ENCODE results near the gene TIGIT. TPM values are rescaled to one million over a fixed set of nuclear protein-coding genes. Genes with fewer than 3 reads are reported as not detected.

TIGIT gene
- total and polyA plus RNA-seq, 2 donors (not counting 1 experiment from before 2014, with no cell fraction given) = 2.5 to 4.6 TPM

DNA sequence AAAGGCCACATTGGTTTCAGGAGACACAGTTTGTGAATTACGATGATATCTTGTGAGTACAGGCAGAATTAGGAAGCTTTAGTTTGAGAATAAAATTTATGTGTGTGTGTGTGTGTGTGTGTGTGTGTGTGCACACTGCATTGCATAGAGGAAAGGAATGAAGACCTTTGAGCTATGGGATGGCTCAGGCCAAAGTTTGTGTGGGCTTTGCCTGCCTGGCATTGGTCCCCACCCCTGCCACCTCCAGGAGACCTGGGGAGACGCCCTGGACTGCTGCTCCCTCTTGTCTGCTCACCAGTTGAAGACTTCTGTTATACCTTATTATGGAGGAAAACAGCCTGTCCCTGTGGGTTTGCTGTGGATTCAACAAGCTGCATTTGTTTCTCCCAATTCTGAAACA lies 37.2 kb downstream of the TIGIT start:
- Histone ChIP-seq H4K20me1 (ENCODE audit: control insufficient read depth, insufficient read depth, low read length, poor library complexity, severe bottlenecking) (no peaks in the 10 kb centered on the region), H3K27ac (ENCODE audit: low read length in 2 of 2) (no peak overlapping the region), H3K9me3 (ENCODE audit: control extremely low read depth in 1 of 3, control insufficient read depth in 2 of 3, insufficient read depth in 1 of 3, low read length in 2 of 3) (no peaks in the 10 kb centered on the region), H3K4me1 (ENCODE audit: control insufficient read depth in 2 of 2, insufficient read depth in 2 of 2, low read length in 2 of 2) (peaks cover 14% of the 10 kb centered on the region in 2 donors), H3K79me2 (ENCODE audit: control insufficient read depth, insufficient read depth, low read length) (no peaks in the 10 kb centered on the region), H3K27me3 (replicated peaks in 1 of 4; ENCODE audit: control extremely low read depth in 1 of 4, control insufficient read depth in 3 of 4, insufficient read depth in 4 of 4, low read length in 3 of 4) (no peaks in the 10 kb centered on the region), H3K4me2 (replicated peaks; ENCODE audit: low read depth, low read length, poor library complexity, severe bottlenecking) (no peak overlapping the region), H3K9ac (ENCODE audit: low read length) (no peak overlapping the region), H3K4me3 (ENCODE audit: control extremely low read depth in 1 of 5, extremely low read depth in 1 of 5, insufficient read depth in 1 of 5, low read depth in 2 of 5, low read length in 4 of 5) (no peak overlapping the region), H2AFZ (ENCODE audit: insufficient read depth, low read depth, low read length, poor library complexity, severe bottlenecking) (no peak overlapping the region), H3K36me3 (replicated peaks in 1 of 2; ENCODE audit: control extremely low read depth in 1 of 2, control insufficient read depth in 1 of 2, extremely low read depth in 1 of 2, insufficient read depth in 2 of 2, low read length in 1 of 2) (no peaks in the 10 kb centered on the region)
- ATAC-seq (ENCODE audit: low read depth) (no peak), DNase-seq (no peak)
- intact Hi-C loops (cut with micrococcal nuclease) = no loop called here
- H3K9me3 Mint-ChIP-seq (ENCODE audit: insufficient read depth) = peaks cover 2% of the 10 kb centered on the region
- no peak overlapping the region for H3K27ac Mint-ChIP-seq
- ChIA-PET CTCF (no interaction called here), POLR2A (no interaction called here)
- TF ChIP-seq, protein P1, sequence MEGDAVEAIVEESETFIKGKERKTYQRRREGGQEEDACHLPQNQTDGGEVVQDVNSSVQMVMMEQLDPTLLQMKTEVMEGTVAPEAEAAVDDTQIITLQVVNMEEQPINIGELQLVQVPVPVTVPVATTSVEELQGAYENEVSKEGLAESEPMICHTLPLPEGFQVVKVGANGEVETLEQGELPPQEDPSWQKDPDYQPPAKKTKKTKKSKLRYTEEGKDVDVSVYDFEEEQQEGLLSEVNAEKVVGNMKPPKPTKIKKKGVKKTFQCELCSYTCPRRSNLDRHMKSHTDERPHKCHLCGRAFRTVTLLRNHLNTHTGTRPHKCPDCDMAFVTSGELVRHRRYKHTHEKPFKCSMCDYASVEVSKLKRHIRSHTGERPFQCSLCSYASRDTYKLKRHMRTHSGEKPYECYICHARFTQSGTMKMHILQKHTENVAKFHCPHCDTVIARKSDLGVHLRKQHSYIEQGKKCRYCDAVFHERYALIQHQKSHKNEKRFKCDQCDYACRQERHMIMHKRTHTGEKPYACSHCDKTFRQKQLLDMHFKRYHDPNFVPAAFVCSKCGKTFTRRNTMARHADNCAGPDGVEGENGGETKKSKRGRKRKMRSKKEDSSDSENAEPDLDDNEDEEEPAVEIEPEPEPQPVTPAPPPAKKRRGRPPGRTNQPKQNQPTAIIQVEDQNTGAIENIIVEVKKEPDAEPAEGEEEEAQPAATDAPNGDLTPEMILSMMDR (IDR thresholded peaks at IDR 0.05) = no peak
- TF ChIP-seq EZH2 (IDR thresholded peaks at IDR 0.05; ENCODE audit: borderline replicate concordance, insufficient read depth, low read depth, low read length, poor library complexity, severe bottlenecking) = no peak
- 100% methylated on average over 1 of the region's 2 CpGs for WGBS (ENCODE audit: insufficient coverage)
- H3K4me1 Mint-ChIP-seq = peaks cover 41% of the 10 kb centered on the region
- H3K4me3 Mint-ChIP-seq = no peak overlapping the region
- no peaks in the 10 kb centered on the region for H3K27me3 Mint-ChIP-seq

DNA sequence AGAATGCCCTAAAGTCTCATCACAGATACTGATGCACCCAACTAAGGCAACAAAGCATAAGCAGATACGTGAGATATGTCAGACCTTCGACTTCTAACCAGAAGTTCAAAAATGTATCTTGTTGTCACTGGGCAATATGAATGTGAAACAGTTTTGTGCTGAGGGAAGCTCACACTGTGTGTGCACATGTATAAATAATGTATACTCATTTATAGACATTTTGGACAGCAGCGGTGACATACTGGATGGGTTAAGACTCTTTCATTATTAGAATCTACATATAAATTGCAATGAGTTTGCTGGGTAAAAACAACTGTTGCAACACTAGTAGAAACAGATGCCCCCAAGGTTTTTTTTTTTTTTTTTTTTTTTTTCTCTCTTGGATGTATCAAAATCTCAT lies 37.9 kb downstream of the TIGIT start:
- no peak overlapping the region for H3K9ac ChIP-seq (ENCODE audit: low read length)
- 80% methylated on average over 1 of the region's 3 CpGs for WGBS (ENCODE audit: insufficient coverage)
- H3K4me1 ChIP-seq (ENCODE audit: control insufficient read depth in 2 of 2, insufficient read depth in 2 of 2, low read length in 2 of 2) = peaks cover 14% of the 10 kb centered on the region in 2 donors
- ATAC-seq (ENCODE audit: low read depth) (no peak), DNase-seq (no peak)
- TF ChIP-seq, protein P1 (IDR thresholded peaks at IDR 0.05) = no peak
- TF ChIP-seq EZH2 (IDR thresholded peaks at IDR 0.05; ENCODE audit: borderline replicate concordance, insufficient read depth, low read depth, low read length, poor library complexity, severe bottlenecking) = no peak
- peaks cover 43% of the 10 kb centered on the region for H3K4me1 Mint-ChIP-seq
- no peak overlapping the region for H3K27ac ChIP-seq (ENCODE audit: low read length in 2 of 2)
- no peaks in the 10 kb centered on the region for H4K20me1 ChIP-seq (ENCODE audit: control insufficient read depth, insufficient read depth, low read length, poor library complexity, severe bottlenecking)
- H3K27ac Mint-ChIP-seq = peak overlapping the region; percentile 16
- no peaks in the 10 kb centered on the region for H3K27me3 Mint-ChIP-seq
- no peaks in the 10 kb centered on the region for H3K9me3 ChIP-seq (ENCODE audit: control extremely low read depth in 1 of 3, control insufficient read depth in 2 of 3, insufficient read depth in 1 of 3, low read length in 2 of 3)
- H3K79me2 ChIP-seq (ENCODE audit: control insufficient read depth, insufficient read depth, low read length) = no peaks in the 10 kb centered on the region
- no peak overlapping the region for H3K4me3 Mint-ChIP-seq
- CTCF ChIA-PET = interaction anchor here (0.7 to 1.0 kb wide), 3 partner anchors 41 to 222 kb away, joined by 4 to 5 read pairs (median 4); no protein-coding TSS in a partner anchor
- peaks cover 2% of the 10 kb centered on the region for H3K9me3 Mint-ChIP-seq (ENCODE audit: insufficient read depth)
- H3K27me3 ChIP-seq (replicated peaks in 1 of 4; ENCODE audit: control extremely low read depth in 1 of 4, control insufficient read depth in 3 of 4, insufficient read depth in 4 of 4, low read length in 3 of 4) = no peaks in the 10 kb centered on the region
- POLR2A ChIA-PET = no interaction called here
- no peak overlapping the region for H3K4me2 ChIP-seq (replicated peaks; ENCODE audit: low read depth, low read length, poor library complexity, severe bottlenecking)
- intact Hi-C loops (cut with micrococcal nuclease) = no loop called here
- no peak overlapping the region for H3K4me3 ChIP-seq (ENCODE audit: control extremely low read depth in 1 of 5, extremely low read depth in 1 of 5, insufficient read depth in 1 of 5, low read depth in 2 of 5, low read length in 4 of 5)
- no peak overlapping the region for H2AFZ ChIP-seq (ENCODE audit: insufficient read depth, low read depth, low read length, poor library complexity, severe bottlenecking)
- H3K36me3 ChIP-seq (replicated peaks in 1 of 2; ENCODE audit: control extremely low read depth in 1 of 2, control insufficient read depth in 1 of 2, extremely low read depth in 1 of 2, insufficient read depth in 2 of 2, low read length in 1 of 2) = no peaks in the 10 kb centered on the region
